Panc1 (cell line): ENCODE measurements around the gene UMAD1. TPM values are rescaled to one million over a fixed set of nuclear protein-coding genes. Genes with fewer than 3 reads are reported as not detected.

Source experiments
- ATAC-seq: fragments of 200-7000 bp; cut with Tn5 transposase; 2 replicates; pipeline ENCODE4 v1.9.1; 2020; ENCODE audit warnings: mild to moderate bottlenecking, moderate library complexity
- BruUV-seq: library from RNA; stranded (reverse); fragments of 400-500 nt; replicated peaks from 2 replicates; lab custom pipeline; 2021; lab: Mats Ljungman, UMichigan
- CTCF ChIA-PET: fragments of 300-600 bp; sonication (Branson Sonifier 250); formaldehyde crosslinking; loops from one replicate; lab custom pipeline; 2022; ENCODE audit warnings: antibody characterized with exemption; lab: Charles Lee
- POLR2A ChIA-PET: fragments of 300-600 bp; sonication (Branson Sonifier 250); formaldehyde crosslinking; loops from one replicate; lab custom pipeline; 2022; ENCODE audit warnings: antibody characterized with exemption; lab: Charles Lee
- DNase-seq: peaks from one replicate; pipeline ENCODE4 v3.0.0-alpha.2; 2010; ENCODE audit warnings: low read depth, low spot score
- H3K27ac ChIP-seq: 2 replicates; pipeline ENCODE4 v1.5.1; 2011; ENCODE audit warnings: mild to moderate bottlenecking, low read length, inconsistent platforms
- H3K27me3 ChIP-seq: fragments of 200-500 bp; sonication (Bioruptor generic); 2 replicates; pipeline ENCODE4 v1.6.0; 2014; ENCODE audit warnings: low read length, inconsistent platforms; ENCODE audit not compliant: control insufficient read depth, insufficient read depth
- H3K36me3 ChIP-seq: fragments of 200-500 bp; sonication (Bioruptor generic); 2 replicates; pipeline ENCODE4 v1.5.1; 2014; ENCODE audit warnings: inconsistent platforms, mild to moderate bottlenecking, low read length, moderate library complexity; ENCODE audit not compliant: control insufficient read depth, insufficient read depth
- H3K4me1 ChIP-seq: 2 replicates; pipeline ENCODE4 v1.5.1; 2011; ENCODE audit warnings: inconsistent platforms, mild to moderate bottlenecking, low read length, moderate library complexity; ENCODE audit not compliant: control insufficient read depth, insufficient read depth
- H3K4me3 ChIP-seq, 2 experiments: 2 replicates each; pipeline ENCODE4 v1.5.1; 2011 to 2012; ENCODE audit warnings: low read depth in 2 of 2, low read length in 2 of 2, mild to moderate bottlenecking in 2 of 2, inconsistent platforms in 1 of 2, moderate library complexity in 1 of 2
- H3K9me3 ChIP-seq: fragments of 200-500 bp; sonication (Bioruptor generic); 2 replicates; pipeline ENCODE4 v1.5.1; 2014; ENCODE audit warnings: low read depth, mild to moderate bottlenecking, inconsistent platforms, low read length, moderate library complexity; ENCODE audit not compliant: control insufficient read depth, insufficient read depth
- POLR2AphosphoS5 ChIP-seq: IDR thresholded peaks from 2 replicates; pipeline ENCODE4 v1.6.1; 2012; ENCODE audit warnings: mild to moderate bottlenecking, low read depth, low read length, moderate library complexity
- SIN3A ChIP-seq: IDR thresholded peaks from 2 replicates; pipeline ENCODE4 v1.6.1; 2012; ENCODE audit warnings: low read depth, mild to moderate bottlenecking, low read length, moderate library complexity, borderline replicate concordance; ENCODE audit not compliant: insufficient read depth
- TCF7L2 ChIP-seq: IDR thresholded peaks from 2 replicates; pipeline ENCODE4 v1.6.1; 2011; ENCODE audit warnings: mild to moderate bottlenecking, low read depth, low read length, inconsistent platforms
- in situ Hi-C: cut with HindIII; loops from 2 replicates; pipeline ENCODE4 v1.10.0; 2016; ENCODE audit warnings: low sequenced_read_pairs, low pct_unique_long_range_greater_than_20kb
- intact Hi-C: fragments of 100-400 bp; cut with micrococcal nuclease; formaldehyde crosslinking; loops from one replicate; pipeline ENCODE4 v1.10.0; 2022; ENCODE audit not compliant: unreplicated experiment
- total RNA-seq: library from RNA; stranded (reverse); gene quantifications from one replicate; pipeline ENCODE4 v1.2.1, GENCODE V29; 2021; ENCODE audit not compliant: unreplicated experiment
- TF ChIP-seq, protein P1 (sequence below): fragments of 450-650 bp; IDR thresholded peaks from 2 replicates; pipeline ENCODE4 v1.5.1; 2017; ENCODE audit warnings: mild to moderate bottlenecking
- TF ChIP-seq, protein P2 (sequence below), 2 experiments: IDR thresholded peaks; 2 replicates each; pipeline ENCODE4 v1.6.1; 2011 to 2012; ENCODE audit warnings: low read depth in 2 of 2, control low read depth in 1 of 2, low read length in 1 of 2, mild to moderate bottlenecking in 1 of 2, moderate library complexity in 1 of 2; ENCODE audit not compliant: insufficient read depth in 1 of 2

UMAD1 gene
- total RNA-seq, 1 experiment from 2014 or later: 19.9 TPM

DNA sequence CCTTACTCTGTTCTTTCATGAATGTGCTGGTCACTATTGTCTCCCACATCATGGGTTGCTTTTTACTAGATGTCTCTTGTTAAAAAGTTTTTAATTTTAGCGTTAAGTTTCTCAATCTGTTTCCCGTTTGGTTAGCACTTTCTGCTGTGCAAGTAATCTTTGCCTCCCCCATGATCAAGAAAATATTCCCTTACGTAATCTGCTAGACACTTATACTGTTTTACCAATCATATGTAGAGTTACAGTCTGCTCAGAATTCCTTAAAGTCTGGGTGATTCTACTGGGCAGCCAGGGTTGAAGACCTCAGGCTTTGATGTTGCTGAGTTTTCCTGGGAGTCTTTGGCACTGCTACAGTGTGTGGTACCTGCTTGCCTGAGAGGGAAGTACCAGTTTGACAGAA is 116.0 kb downstream of the UMAD1 start:
- Histone ChIP-seq H3K27ac (peak overlapping the region; percentile 29; the same call in 1 of the 2 replicates), H3K27me3 (no peaks in the 10 kb centered on the region), H3K36me3 (no peaks in the 10 kb centered on the region), H3K4me3 (no peak overlapping the region), H3K4me1 (peaks cover 2% of the 10 kb centered on the region; the same call in 1 of the 2 replicates), H3K9me3 (no peaks in the 10 kb centered on the region)
- BruUV-seq: no TSS peak
- intact Hi-C loops (no loop called here), in situ Hi-C loops (no loop called here)
- ATAC-seq (no peak), DNase-seq (no peak)
- CTCF ChIA-PET: no interaction called here
- POLR2A ChIA-PET: no interaction called here
- TF ChIP-seq TCF7L2: no peak
- TF ChIP-seq, protein P1, sequence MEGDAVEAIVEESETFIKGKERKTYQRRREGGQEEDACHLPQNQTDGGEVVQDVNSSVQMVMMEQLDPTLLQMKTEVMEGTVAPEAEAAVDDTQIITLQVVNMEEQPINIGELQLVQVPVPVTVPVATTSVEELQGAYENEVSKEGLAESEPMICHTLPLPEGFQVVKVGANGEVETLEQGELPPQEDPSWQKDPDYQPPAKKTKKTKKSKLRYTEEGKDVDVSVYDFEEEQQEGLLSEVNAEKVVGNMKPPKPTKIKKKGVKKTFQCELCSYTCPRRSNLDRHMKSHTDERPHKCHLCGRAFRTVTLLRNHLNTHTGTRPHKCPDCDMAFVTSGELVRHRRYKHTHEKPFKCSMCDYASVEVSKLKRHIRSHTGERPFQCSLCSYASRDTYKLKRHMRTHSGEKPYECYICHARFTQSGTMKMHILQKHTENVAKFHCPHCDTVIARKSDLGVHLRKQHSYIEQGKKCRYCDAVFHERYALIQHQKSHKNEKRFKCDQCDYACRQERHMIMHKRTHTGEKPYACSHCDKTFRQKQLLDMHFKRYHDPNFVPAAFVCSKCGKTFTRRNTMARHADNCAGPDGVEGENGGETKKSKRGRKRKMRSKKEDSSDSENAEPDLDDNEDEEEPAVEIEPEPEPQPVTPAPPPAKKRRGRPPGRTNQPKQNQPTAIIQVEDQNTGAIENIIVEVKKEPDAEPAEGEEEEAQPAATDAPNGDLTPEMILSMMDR: no peak
- no peak for TF ChIP-seq SIN3A
- no peak for TF ChIP-seq POLR2AphosphoS5
- TF ChIP-seq, protein P2, sequence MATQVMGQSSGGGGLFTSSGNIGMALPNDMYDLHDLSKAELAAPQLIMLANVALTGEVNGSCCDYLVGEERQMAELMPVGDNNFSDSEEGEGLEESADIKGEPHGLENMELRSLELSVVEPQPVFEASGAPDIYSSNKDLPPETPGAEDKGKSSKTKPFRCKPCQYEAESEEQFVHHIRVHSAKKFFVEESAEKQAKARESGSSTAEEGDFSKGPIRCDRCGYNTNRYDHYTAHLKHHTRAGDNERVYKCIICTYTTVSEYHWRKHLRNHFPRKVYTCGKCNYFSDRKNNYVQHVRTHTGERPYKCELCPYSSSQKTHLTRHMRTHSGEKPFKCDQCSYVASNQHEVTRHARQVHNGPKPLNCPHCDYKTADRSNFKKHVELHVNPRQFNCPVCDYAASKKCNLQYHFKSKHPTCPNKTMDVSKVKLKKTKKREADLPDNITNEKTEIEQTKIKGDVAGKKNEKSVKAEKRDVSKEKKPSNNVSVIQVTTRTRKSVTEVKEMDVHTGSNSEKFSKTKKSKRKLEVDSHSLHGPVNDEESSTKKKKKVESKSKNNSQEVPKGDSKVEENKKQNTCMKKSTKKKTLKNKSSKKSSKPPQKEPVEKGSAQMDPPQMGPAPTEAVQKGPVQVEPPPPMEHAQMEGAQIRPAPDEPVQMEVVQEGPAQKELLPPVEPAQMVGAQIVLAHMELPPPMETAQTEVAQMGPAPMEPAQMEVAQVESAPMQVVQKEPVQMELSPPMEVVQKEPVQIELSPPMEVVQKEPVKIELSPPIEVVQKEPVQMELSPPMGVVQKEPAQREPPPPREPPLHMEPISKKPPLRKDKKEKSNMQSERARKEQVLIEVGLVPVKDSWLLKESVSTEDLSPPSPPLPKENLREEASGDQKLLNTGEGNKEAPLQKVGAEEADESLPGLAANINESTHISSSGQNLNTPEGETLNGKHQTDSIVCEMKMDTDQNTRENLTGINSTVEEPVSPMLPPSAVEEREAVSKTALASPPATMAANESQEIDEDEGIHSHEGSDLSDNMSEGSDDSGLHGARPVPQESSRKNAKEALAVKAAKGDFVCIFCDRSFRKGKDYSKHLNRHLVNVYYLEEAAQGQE (IDR thresholded peaks at IDR 0.05; ENCODE audit: insufficient read depth in 1 of 2, low read depth in 2 of 2, low read length in 1 of 2): no peak

DNA sequence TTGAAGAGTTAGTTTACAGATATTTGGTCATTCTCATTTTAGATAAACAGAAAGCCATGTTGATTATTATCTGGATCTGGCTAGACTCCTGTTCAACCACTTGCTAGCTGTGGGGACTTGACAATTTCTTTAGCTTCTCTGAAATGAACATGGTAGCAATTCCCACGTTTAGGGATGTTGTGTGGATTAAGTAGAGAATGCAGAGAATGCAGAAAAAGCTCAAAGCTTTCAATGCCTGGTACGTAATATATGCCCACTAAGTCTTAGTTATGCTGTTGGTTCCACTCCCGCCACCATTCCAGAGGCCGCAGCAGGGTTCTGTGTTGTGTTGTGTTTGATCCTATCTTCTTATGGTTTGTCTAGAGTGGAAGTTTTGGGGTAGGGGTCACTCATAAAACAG is 117.0 kb downstream of the UMAD1 start:
- TF ChIP-seq SIN3A (no peak), TCF7L2 (no peak), POLR2AphosphoS5 (no peak)
- TF ChIP-seq, protein P2 (IDR thresholded peaks at IDR 0.05; ENCODE audit: insufficient read depth in 1 of 2, low read depth in 2 of 2, low read length in 1 of 2): no peak
- TF ChIP-seq, protein P1: no peak
- Histone ChIP-seq H3K4me3 (no peak overlapping the region), H3K4me1 (peaks cover 6% of the 10 kb centered on the region; the same call in 1 of the 2 replicates), H3K27ac (no peak overlapping the region), H3K27me3 (no peaks in the 10 kb centered on the region), H3K36me3 (no peaks in the 10 kb centered on the region), H3K9me3 (no peaks in the 10 kb centered on the region)
- ATAC-seq (no peak), DNase-seq (no peak)
- in situ Hi-C loops (no loop called here), intact Hi-C loops (no loop called here)
- no TSS peak for BruUV-seq
- ChIA-PET CTCF (interaction anchor here (0.5 kb wide), 1 partner anchor 1317 kb away, joined by 3 read pairs; no protein-coding TSS in a partner anchor), POLR2A (interaction anchor here (0.6 kb wide), 1 partner anchor 173 kb away, joined by 3 read pairs; no protein-coding TSS in a partner anchor)
